Measurements from ENCODE around the gene DNAH9. TPM values are rescaled to one million over a fixed set of nuclear protein-coding genes. Genes with fewer than 3 reads are reported as not detected.

The DNAH9 gene
- total RNA-seq, 5 donors from 2014 or later (not counting 1 experiment from before 2014, with no cell fraction given) = not detected

DNA sequence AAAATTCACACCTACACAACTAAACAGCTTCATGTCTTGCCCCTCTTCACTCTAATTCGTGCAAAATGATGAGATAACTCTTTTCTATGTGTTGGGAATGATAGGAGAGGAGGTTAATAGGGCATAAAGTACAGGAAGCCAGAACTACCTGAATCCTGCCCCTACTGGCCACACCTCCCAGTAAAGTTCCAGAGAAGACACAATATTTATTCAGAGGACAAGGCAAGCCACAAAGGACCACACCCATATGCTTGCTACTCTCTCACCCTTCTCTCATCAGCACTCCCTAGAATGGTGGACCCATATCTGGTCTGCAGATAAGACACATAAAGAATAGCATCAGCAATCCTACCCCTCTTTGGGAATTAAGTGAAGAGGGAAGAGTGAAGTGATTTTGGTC lies 324.4 kb downstream of the DNAH9 start:
- no peak overlapping the region for H3K27ac Mint-ChIP-seq
- CTCF ChIA-PET = no interaction called here
- H3K27me3 ChIP-seq (replicated peaks in 1 of 2; ENCODE audit: control insufficient read depth in 2 of 2, extremely low read depth in 1 of 2, insufficient read depth in 2 of 2, low read length in 1 of 2) = peaks cover 0 to 3% of the 10 kb centered on the region in 2 experiments

GRCh38 chr17:11924076-11924475 lies 325.8 kb downstream of the DNAH9 start:
- WGBS (ENCODE audit: insufficient coverage) = 27% methylated on average over 1 of the region's 6 CpGs
- Mint-ChIP-seq H3K27ac (no peak overlapping the region), H3K36me3 (no peaks in the 10 kb centered on the region), H3K27me3 (peaks cover 4 to 9% of the 10 kb centered on the region in 2 donors), H3K4me3 (no peak overlapping the region), H3K4me1 (no peaks in the 10 kb centered on the region), H3K9me3 (peaks cover 0 to 6% (median 0%) of the 10 kb centered on the region in 3 donors)
- H3K9me3 ChIP-seq = no peaks in the 10 kb centered on the region
- no peak overlapping the region for H3K4me3 ChIP-seq (ENCODE audit: control insufficient read depth in 1 of 2, extremely low read depth in 1 of 2, low read length in 1 of 2)
- no peaks in the 10 kb centered on the region for H3K27me3 ChIP-seq (replicated peaks in 1 of 2; ENCODE audit: control insufficient read depth in 2 of 2, extremely low read depth in 1 of 2, insufficient read depth in 2 of 2, low read length in 1 of 2)
- H3K27ac ChIP-seq (ENCODE audit: low read length) = no peak overlapping the region
- DNase-seq (no peak), ATAC-seq (replicated peaks in 1 of 4) (no peak)
- H3K36me3 ChIP-seq (ENCODE audit: control insufficient read depth in 2 of 2, extremely low read depth in 1 of 2, insufficient read depth in 1 of 2, low read length in 1 of 2) = no peaks in the 10 kb centered on the region
- ChIA-PET CTCF (no interaction called here), POLR2A (no interaction called here)
- no peaks in the 10 kb centered on the region for H3K4me1 ChIP-seq (ENCODE audit: control insufficient read depth in 1 of 2, extremely low read depth in 1 of 2, insufficient read depth in 2 of 2, low read length in 2 of 2)

More for the DNA sequence above, 324.4 kb downstream of the DNAH9 start:
- Histone ChIP-seq H3K27ac (ENCODE audit: low read length) (no peak overlapping the region), H3K4me1 (ENCODE audit: control insufficient read depth in 1 of 2, extremely low read depth in 1 of 2, insufficient read depth in 2 of 2, low read length in 2 of 2) (no peaks in the 10 kb centered on the region), H3K9me3 (no peaks in the 10 kb centered on the region), H3K4me3 (ENCODE audit: control insufficient read depth in 1 of 2, extremely low read depth in 1 of 2, low read length in 1 of 2) (no peak overlapping the region), H3K36me3 (ENCODE audit: control insufficient read depth in 2 of 2, extremely low read depth in 1 of 2, insufficient read depth in 1 of 2, low read length in 1 of 2) (no peaks in the 10 kb centered on the region)
- H3K36me3 Mint-ChIP-seq = no peaks in the 10 kb centered on the region
- ATAC-seq (replicated peaks in 1 of 4) (no peak), DNase-seq (no peak)
- H3K4me3 Mint-ChIP-seq = no peak overlapping the region
- peaks cover 4 to 13% of the 10 kb centered on the region in 2 donors for H3K27me3 Mint-ChIP-seq
- WGBS (ENCODE audit: insufficient coverage) = no CpG with 5 or more reads among the region's 1 CpG
- POLR2A ChIA-PET = no interaction called here
- H3K4me1 Mint-ChIP-seq = no peaks in the 10 kb centered on the region
- H3K9me3 Mint-ChIP-seq = peaks cover 0 to 5% (median 0%) of the 10 kb centered on the region in 3 donors

DNA sequence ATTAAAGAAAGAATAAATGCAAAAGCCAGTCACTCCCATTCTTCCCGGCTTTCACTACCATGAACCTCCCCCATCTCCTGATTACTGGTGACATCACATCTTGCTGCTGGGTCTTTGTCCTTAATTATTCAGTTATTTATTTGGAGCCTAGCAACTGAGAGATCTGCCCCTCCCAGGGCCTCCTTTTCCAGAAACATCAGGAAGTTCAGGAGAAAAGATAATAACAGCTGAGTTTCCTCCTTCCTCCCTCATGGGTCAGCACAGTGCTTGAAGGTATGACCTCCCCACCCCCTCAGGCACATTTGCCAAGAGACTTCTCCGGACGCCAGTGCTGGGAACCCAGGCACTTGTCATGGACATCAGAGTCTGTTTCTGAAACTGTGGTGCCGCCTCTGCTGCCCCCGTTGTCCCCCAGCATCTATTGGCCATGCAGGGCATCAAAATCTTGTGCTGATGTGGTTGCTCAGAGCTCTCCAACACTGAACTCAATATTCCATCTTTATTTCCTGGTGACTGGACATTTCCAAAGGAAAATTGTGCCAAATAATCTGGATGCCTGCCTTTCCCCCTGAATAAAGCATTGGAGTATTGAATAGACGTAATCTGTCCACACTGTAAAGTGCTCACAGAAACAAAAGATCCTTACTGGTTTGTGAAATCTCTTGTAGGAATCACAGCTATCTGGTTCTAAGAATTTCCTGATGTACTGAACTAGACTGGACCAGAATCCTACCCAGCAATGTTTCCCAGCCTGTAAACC lies 327.2 kb downstream of the DNAH9 start:
- ChIA-PET POLR2A (no interaction called here), CTCF (interaction anchor here in 1 of 2 donors (0.5 kb wide), 1 partner anchor 281 kb away, joined by 4 read pairs; no protein-coding TSS in a partner anchor)
- no peak for ATAC-seq (replicated peaks in 1 of 4)
- peaks cover 6 to 12% of the 10 kb centered on the region in 2 donors for H3K27me3 Mint-ChIP-seq
- no peak for DNase-seq
- no peaks in the 10 kb centered on the region for H3K36me3 Mint-ChIP-seq
- WGBS (ENCODE audit: insufficient coverage) = 46% methylated on average over 4 of the region's 6 CpGs
- no peaks in the 10 kb centered on the region for H3K9me3 ChIP-seq
- H3K4me3 Mint-ChIP-seq = no peak overlapping the region
- H3K27ac Mint-ChIP-seq = no peak overlapping the region
- H3K9me3 Mint-ChIP-seq = peaks cover 0 to 6% (median 0%) of the 10 kb centered on the region in 3 donors
- H3K4me1 ChIP-seq (ENCODE audit: control insufficient read depth in 1 of 2, extremely low read depth in 1 of 2, insufficient read depth in 2 of 2, low read length in 2 of 2) = no peaks in the 10 kb centered on the region
- no peaks in the 10 kb centered on the region for H3K36me3 ChIP-seq (ENCODE audit: control insufficient read depth in 2 of 2, extremely low read depth in 1 of 2, insufficient read depth in 1 of 2, low read length in 1 of 2)
- no peak overlapping the region for H3K27ac ChIP-seq (ENCODE audit: low read length)
- no peaks in the 10 kb centered on the region for H3K27me3 ChIP-seq (replicated peaks in 1 of 2; ENCODE audit: control insufficient read depth in 2 of 2, extremely low read depth in 1 of 2, insufficient read depth in 2 of 2, low read length in 1 of 2)
- H3K4me3 ChIP-seq (ENCODE audit: control insufficient read depth in 1 of 2, extremely low read depth in 1 of 2, low read length in 1 of 2) = no peak overlapping the region
- H3K4me1 Mint-ChIP-seq = no peaks in the 10 kb centered on the region

DNA sequence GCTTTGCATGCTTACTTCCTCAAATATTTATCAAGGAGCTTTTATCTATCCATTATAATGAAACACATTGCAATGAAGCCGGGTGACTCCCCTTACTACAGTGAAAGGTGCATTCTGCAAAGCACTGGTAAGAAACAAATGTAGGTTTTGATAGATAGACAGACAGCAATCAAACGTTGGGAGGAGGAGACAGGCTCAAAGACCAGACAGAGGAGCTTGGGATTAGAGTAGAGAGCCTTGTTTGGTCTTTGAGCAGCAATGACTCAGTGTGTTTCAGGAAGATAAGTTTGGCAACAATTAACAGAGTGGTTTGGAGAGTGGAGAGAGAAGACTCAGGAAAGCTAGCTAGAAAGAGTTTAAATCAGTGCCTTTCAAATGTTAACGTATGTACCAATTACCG lies 330.2 kb downstream of the DNAH9 start:
- peaks cover 6 to 12% of the 10 kb centered on the region in 2 donors for H3K27me3 Mint-ChIP-seq
- Histone ChIP-seq H3K9me3 (no peaks in the 10 kb centered on the region), H3K27ac (ENCODE audit: low read length) (no peak overlapping the region), H3K27me3 (replicated peaks in 1 of 2; ENCODE audit: control insufficient read depth in 2 of 2, extremely low read depth in 1 of 2, insufficient read depth in 2 of 2, low read length in 1 of 2) (no peaks in the 10 kb centered on the region), H3K36me3 (ENCODE audit: control insufficient read depth in 2 of 2, extremely low read depth in 1 of 2, insufficient read depth in 1 of 2, low read length in 1 of 2) (no peaks in the 10 kb centered on the region), H3K4me3 (ENCODE audit: control insufficient read depth in 1 of 2, extremely low read depth in 1 of 2, low read length in 1 of 2) (no peak overlapping the region), H3K4me1 (ENCODE audit: control insufficient read depth in 1 of 2, extremely low read depth in 1 of 2, insufficient read depth in 2 of 2, low read length in 2 of 2) (no peaks in the 10 kb centered on the region)
- DNase-seq = no peak
- POLR2A ChIA-PET = no interaction called here
- no peaks in the 10 kb centered on the region for H3K36me3 Mint-ChIP-seq
- no peak overlapping the region for H3K4me3 Mint-ChIP-seq
- no peak for ATAC-seq (replicated peaks in 1 of 4)
- H3K27ac Mint-ChIP-seq = no peak overlapping the region
- CTCF ChIA-PET = no interaction called here
- WGBS (ENCODE audit: insufficient coverage) = 13% methylated on average over 1 of the region's 4 CpGs
- H3K9me3 Mint-ChIP-seq = peaks cover 0 to 6% (median 0%) of the 10 kb centered on the region in 3 donors
- H3K4me1 Mint-ChIP-seq = no peaks in the 10 kb centered on the region

- Mint-ChIP-seq H3K4me1 (no peaks in the 10 kb centered on the region), H3K36me3 (no peaks in the 10 kb centered on the region), H3K27me3 (peaks cover 8% of the 10 kb centered on the region in 2 donors), H3K4me3 (no peak overlapping the region), H3K9me3 (peaks cover 0 to 2% (median 0%) of the 10 kb centered on the region in 3 donors), H3K27ac (no peak overlapping the region)
- Histone ChIP-seq H3K9me3 (no peaks in the 10 kb centered on the region), H3K4me1 (ENCODE audit: control insufficient read depth in 1 of 2, extremely low read depth in 1 of 2, insufficient read depth in 2 of 2, low read length in 2 of 2) (no peaks in the 10 kb centered on the region), H3K27me3 (replicated peaks in 1 of 2; ENCODE audit: control insufficient read depth in 2 of 2, extremely low read depth in 1 of 2, insufficient read depth in 2 of 2, low read length in 1 of 2) (no peaks in the 10 kb centered on the region), H3K4me3 (ENCODE audit: control insufficient read depth in 1 of 2, extremely low read depth in 1 of 2, low read length in 1 of 2) (no peak overlapping the region), H3K36me3 (ENCODE audit: control insufficient read depth in 2 of 2, extremely low read depth in 1 of 2, insufficient read depth in 1 of 2, low read length in 1 of 2) (no peaks in the 10 kb centered on the region), H3K27ac (ENCODE audit: low read length) (no peak overlapping the region)
- ChIA-PET POLR2A (no interaction called here), CTCF (no interaction called here)
- WGBS (ENCODE audit: insufficient coverage) = 84% methylated on average over 7 of the region's 10 CpGs
- DNase-seq (no peak), ATAC-seq (replicated peaks in 1 of 4) (no peak)
Measured at GRCh38 chr17:11932337-11932898, 334.1 kb downstream of the DNAH9 start.

DNA sequence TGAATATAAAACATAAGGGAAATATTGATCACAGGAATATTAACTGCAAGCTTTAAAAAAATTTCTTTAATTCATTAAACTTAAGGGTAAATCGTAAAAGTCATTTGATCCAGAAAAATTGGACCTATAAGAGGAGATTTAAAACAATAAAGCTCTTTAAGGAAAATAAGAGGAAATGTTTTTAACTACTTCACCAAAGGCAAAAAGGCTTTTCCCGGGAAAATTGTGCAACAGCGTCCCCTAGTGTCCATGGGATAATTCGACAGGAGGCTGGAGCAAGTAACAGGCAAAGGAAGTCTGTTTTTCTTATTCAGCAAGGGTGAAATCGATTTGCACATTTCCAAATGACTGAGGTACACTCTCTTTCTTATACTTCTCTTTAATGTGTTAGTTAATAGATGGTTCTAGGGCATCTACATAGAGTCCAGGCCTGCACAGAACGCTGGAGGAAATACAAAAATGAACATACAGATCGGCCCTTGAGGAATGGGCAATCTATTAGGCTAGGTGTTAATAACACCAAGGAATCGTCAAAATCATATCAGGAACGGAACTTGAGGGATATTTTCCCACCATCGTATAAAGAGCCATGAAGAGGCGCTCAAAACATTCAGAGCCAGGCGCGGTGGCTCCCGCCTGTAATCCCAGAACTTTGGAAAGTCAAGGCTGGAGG lies 337.6 kb downstream of the DNAH9 start:
- H3K4me1 ChIP-seq (ENCODE audit: control insufficient read depth in 1 of 2, extremely low read depth in 1 of 2, insufficient read depth in 2 of 2, low read length in 2 of 2) = no peaks in the 10 kb centered on the region
- no peaks in the 10 kb centered on the region for H3K4me1 Mint-ChIP-seq
- no peak for DNase-seq
- POLR2A ChIA-PET = no interaction called here
- no peak overlapping the region for H3K27ac ChIP-seq (ENCODE audit: low read length)
- H3K36me3 Mint-ChIP-seq = no peaks in the 10 kb centered on the region
- no peak overlapping the region for H3K4me3 ChIP-seq (ENCODE audit: control insufficient read depth in 1 of 2, extremely low read depth in 1 of 2, low read length in 1 of 2)
- no peaks in the 10 kb centered on the region for H3K36me3 ChIP-seq (ENCODE audit: control insufficient read depth in 2 of 2, extremely low read depth in 1 of 2, insufficient read depth in 1 of 2, low read length in 1 of 2)
- no peak for ATAC-seq (replicated peaks in 1 of 4)
- CTCF ChIA-PET = interaction anchor here in 1 of 2 donors (0.7 kb wide), 1 partner anchor 370 kb away, joined by 3 read pairs; no protein-coding TSS in a partner anchor
- no peaks in the 10 kb centered on the region for H3K9me3 Mint-ChIP-seq
- H3K9me3 ChIP-seq = no peaks in the 10 kb centered on the region
- no peak overlapping the region for H3K4me3 Mint-ChIP-seq
- H3K27me3 Mint-ChIP-seq = peaks cover 5 to 9% of the 10 kb centered on the region in 2 donors
- no CpG with 5 or more reads among the region's 14 CpGs for WGBS (ENCODE audit: insufficient coverage)
- no peak overlapping the region for H3K27ac Mint-ChIP-seq
- H3K27me3 ChIP-seq (replicated peaks in 1 of 2; ENCODE audit: control insufficient read depth in 2 of 2, extremely low read depth in 1 of 2, insufficient read depth in 2 of 2, low read length in 1 of 2) = no peaks in the 10 kb centered on the region
